ENCODE measurements around the gene KCNMB2.

Gene KCNMB2

DNA sequence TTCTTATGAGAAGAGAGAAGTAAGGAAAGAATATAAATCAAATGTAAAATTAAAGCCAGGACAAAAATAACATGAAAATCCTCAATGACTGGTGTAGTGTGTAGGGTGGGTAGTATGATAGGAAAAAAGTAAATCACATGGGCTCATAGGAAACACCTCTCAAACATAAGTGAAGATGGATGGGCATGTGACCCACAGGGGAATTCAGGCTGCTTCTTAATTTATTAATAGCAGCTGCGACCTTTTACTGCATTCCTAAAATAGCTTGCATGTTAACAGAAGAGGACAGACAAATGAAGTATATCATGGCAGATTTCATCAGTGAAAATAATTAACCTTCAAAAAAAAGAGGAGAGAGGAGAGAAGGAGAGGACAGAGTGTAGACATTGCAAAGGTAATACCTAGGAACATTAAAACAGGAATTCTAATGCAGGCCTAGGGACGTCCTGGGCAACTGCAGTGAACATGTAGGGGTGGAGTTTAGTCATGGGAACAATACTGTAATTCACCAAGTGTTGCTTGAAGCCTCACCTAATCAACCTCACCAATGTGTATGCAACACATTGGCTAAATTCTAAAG is 132.9 kb downstream of the KCNMB2 start:
- peaks cover 37% of the 10 kb centered on the region for H3K4me1 ChIP-seq (ENCODE audit: control insufficient read depth, low read length)
- H3K79me2 ChIP-seq (ENCODE audit: control insufficient read depth, low read length), result no peaks in the 10 kb centered on the region
- H3K36me3 ChIP-seq (ENCODE audit: control insufficient read depth, low read length), result no peaks in the 10 kb centered on the region
- no peak overlapping the region for H3K27ac ChIP-seq (ENCODE audit: low read depth, low read length)
- no peak for TF ChIP-seq EZH2phosphoT487 (IDR thresholded peaks at IDR 0.05; ENCODE audit: borderline replicate concordance, low read length)
- TF ChIP-seq, protein P1, sequence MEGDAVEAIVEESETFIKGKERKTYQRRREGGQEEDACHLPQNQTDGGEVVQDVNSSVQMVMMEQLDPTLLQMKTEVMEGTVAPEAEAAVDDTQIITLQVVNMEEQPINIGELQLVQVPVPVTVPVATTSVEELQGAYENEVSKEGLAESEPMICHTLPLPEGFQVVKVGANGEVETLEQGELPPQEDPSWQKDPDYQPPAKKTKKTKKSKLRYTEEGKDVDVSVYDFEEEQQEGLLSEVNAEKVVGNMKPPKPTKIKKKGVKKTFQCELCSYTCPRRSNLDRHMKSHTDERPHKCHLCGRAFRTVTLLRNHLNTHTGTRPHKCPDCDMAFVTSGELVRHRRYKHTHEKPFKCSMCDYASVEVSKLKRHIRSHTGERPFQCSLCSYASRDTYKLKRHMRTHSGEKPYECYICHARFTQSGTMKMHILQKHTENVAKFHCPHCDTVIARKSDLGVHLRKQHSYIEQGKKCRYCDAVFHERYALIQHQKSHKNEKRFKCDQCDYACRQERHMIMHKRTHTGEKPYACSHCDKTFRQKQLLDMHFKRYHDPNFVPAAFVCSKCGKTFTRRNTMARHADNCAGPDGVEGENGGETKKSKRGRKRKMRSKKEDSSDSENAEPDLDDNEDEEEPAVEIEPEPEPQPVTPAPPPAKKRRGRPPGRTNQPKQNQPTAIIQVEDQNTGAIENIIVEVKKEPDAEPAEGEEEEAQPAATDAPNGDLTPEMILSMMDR (IDR thresholded peaks at IDR 0.05; ENCODE audit: low read depth, low read length, poor library complexity, severe bottlenecking), result no peak
- peak overlapping the region; percentile 50 for H3K4me2 ChIP-seq (ENCODE audit: low read length)
- H3K9me3 ChIP-seq (ENCODE audit: control insufficient read depth, insufficient read depth, low read length), result no peaks in the 10 kb centered on the region
- no peaks in the 10 kb centered on the region for H3K9me2 ChIP-seq (replicated peaks; ENCODE audit: control insufficient read depth, low read length)
- H3F3A ChIP-seq (ENCODE audit: control insufficient read depth, insufficient read depth), result no peaks in the 10 kb centered on the region
- no peaks in the 10 kb centered on the region for H4K20me1 ChIP-seq (ENCODE audit: control insufficient read depth, insufficient read depth, low read depth, low read length)
- H3K27me3 ChIP-seq (ENCODE audit: control insufficient read depth, low read length), result no peaks in the 10 kb centered on the region
- H3K4me3 ChIP-seq (ENCODE audit: low read length), result peak overlapping the region; percentile 11; the same call in 1 of the 2 replicates

GRCh38 chr3:178669758-178670157 is 133.5 kb downstream of the KCNMB2 start:
- Histone ChIP-seq H3K4me3 (ENCODE audit: low read length) (no peak overlapping the region), H4K20me1 (ENCODE audit: control insufficient read depth, insufficient read depth, low read depth, low read length) (no peaks in the 10 kb centered on the region), H3K27ac (ENCODE audit: low read depth, low read length) (no peak overlapping the region), H3K9me2 (replicated peaks; ENCODE audit: control insufficient read depth, low read length) (no peaks in the 10 kb centered on the region; the same call in 1 of the 2 replicates), H3K27me3 (ENCODE audit: control insufficient read depth, low read length) (no peaks in the 10 kb centered on the region), H3K9me3 (ENCODE audit: control insufficient read depth, insufficient read depth, low read length) (no peaks in the 10 kb centered on the region), H3K4me2 (ENCODE audit: low read length) (peak overlapping the region; percentile 50), H3K4me1 (ENCODE audit: control insufficient read depth, low read length) (peaks cover 37% of the 10 kb centered on the region), H3K36me3 (ENCODE audit: control insufficient read depth, low read length) (no peaks in the 10 kb centered on the region), H3F3A (ENCODE audit: control insufficient read depth, insufficient read depth) (no peaks in the 10 kb centered on the region), H3K79me2 (ENCODE audit: control insufficient read depth, low read length) (no peaks in the 10 kb centered on the region)
- TF ChIP-seq, protein P1 (IDR thresholded peaks at IDR 0.05; ENCODE audit: low read depth, low read length, poor library complexity, severe bottlenecking), result no peak
- no peak for TF ChIP-seq EZH2phosphoT487 (IDR thresholded peaks at IDR 0.05; ENCODE audit: borderline replicate concordance, low read length)

GRCh38 chr3:178671377-178671776 is 135.1 kb downstream of the KCNMB2 start:
- TF ChIP-seq EZH2phosphoT487 (IDR thresholded peaks at IDR 0.05; ENCODE audit: borderline replicate concordance, low read length), result no peak
- TF ChIP-seq, protein P1 (IDR thresholded peaks at IDR 0.05; ENCODE audit: low read depth, low read length, poor library complexity, severe bottlenecking), result no peak
- Histone ChIP-seq H3F3A (ENCODE audit: control insufficient read depth, insufficient read depth) (no peaks in the 10 kb centered on the region), H3K9me3 (ENCODE audit: control insufficient read depth, insufficient read depth, low read length) (no peaks in the 10 kb centered on the region), H3K9me2 (replicated peaks; ENCODE audit: control insufficient read depth, low read length) (no peaks in the 10 kb centered on the region; the same call in 1 of the 2 replicates), H3K4me2 (ENCODE audit: low read length) (no peak overlapping the region), H3K36me3 (ENCODE audit: control insufficient read depth, low read length) (no peaks in the 10 kb centered on the region), H3K27me3 (ENCODE audit: control insufficient read depth, low read length) (no peaks in the 10 kb centered on the region), H4K20me1 (ENCODE audit: control insufficient read depth, insufficient read depth, low read depth, low read length) (no peaks in the 10 kb centered on the region), H3K4me3 (ENCODE audit: low read length) (no peak overlapping the region), H3K4me1 (ENCODE audit: control insufficient read depth, low read length) (peaks cover 37% of the 10 kb centered on the region), H3K27ac (ENCODE audit: low read depth, low read length) (no peak overlapping the region), H3K79me2 (ENCODE audit: control insufficient read depth, low read length) (no peaks in the 10 kb centered on the region)

All from DOHH2 (cell line).